Amygdala (tissue), 56 donors: ENCODE data around the gene CUEDC1.
A peak's percentile ranks its signal among the peaks of the same experiment; 100 is the strongest.

Source experiments
- DNase-seq, 56 donors: peaks; one replicate each; lab custom pipeline; 2025; lab: John Stamatoyannopoulos, UW

The CUEDC1 gene

DNA sequence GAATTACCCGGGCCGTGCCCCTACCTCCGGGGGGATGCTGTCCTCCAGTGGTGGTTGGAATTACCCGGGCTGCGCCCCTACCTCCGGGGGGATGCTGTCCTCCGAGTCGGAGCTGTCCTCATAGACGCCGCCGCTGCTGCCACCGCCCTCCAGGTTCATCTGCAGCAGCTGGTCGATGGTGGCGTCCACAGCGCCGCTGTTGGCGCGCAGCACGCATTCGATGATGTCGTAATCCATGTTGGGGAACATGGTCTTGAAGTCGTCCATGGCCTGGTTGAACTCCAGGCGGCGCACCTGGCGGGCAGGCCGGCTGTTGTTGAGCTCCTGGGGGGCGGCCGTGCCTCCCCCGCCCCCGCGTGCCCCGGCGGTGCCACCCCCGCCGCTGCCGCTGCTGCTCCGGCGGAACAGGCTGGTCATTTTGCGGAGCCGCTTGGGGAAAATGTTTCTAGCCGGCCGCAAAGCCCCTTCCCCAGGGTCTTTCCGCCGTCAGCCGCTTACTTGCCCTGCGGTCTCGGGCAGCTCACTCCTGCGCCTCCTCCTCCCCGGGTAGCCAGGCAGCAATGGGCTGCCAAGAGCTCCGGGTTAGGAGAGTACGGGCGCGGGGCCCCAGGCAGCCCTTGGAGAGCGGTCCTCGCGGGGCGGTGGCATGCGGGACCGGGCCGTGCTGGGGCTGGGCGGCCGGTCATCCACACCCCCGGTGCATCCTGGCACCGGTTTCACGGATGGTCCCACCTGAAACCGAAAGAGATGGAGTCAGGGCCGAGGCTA is 69.9 kb downstream of the CUEDC1 start:
- no peak for DNase-seq

- peak in 3 of 56 donors; percentile 22 to 48 (median 23) for DNase-seq
Measured at GRCh38 chr17:57881783-57882351, 73.3 kb downstream of the CUEDC1 start.

GRCh38 chr17:57881143-57881542 is 74.1 kb downstream of the CUEDC1 start:
- no peak for DNase-seq

GRCh38 chr17:57880086-57880456 is 75.1 kb downstream of the CUEDC1 start:
- DNase-seq = no peak

GRCh38 chr17:57879437-57880085 is 75.7 kb downstream of the CUEDC1 start:
- DNase-seq = no peak

DNA sequence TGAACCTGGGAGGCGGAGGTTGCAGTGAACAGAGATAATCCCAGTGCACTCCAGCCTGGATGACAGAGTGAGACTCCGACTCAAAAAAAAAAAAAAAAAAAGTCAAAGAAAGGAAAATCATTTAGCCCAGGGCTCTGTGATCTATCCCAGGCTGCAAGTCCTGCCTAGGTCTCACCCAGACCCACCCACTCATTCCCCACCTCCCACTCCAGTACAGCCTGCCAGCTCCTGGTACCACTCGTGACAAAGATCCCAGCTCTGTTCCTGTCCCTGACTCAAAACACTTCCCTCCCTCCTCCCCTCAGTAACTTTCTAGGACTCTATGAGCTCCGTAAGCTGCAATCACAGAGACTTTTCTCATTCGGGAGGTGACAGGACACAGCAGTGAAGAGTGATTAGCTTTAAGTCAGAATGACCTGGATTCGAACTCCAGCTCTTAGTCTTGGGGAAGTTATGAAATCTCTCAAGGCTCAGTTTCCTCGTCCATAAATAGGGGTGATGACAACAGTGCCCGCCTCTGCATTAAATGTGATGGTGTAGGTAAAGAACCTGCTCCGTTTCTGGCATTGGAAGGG is 77.3 kb downstream of the CUEDC1 start:
- DNase-seq = no peak

DNA sequence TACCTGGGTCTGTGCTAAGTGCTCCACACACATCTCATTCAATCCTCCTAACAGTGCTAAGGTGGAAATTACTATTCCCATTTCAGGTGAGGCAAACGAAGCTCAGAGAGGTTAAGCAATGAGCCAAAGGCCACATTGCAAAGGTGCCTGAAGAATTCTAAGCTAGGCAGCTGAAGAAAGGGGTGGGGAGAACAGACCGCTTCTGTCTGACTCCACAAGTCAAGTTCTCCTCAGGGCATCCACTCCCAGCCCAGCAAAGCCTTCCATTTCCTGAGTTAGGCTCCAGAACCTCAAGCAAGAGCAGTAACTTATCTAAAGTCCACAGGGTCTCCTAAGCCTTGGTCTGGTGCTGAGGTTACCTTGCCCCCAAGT is 78.4 kb downstream of the CUEDC1 start:
- DNase-seq = no peak

DNA sequence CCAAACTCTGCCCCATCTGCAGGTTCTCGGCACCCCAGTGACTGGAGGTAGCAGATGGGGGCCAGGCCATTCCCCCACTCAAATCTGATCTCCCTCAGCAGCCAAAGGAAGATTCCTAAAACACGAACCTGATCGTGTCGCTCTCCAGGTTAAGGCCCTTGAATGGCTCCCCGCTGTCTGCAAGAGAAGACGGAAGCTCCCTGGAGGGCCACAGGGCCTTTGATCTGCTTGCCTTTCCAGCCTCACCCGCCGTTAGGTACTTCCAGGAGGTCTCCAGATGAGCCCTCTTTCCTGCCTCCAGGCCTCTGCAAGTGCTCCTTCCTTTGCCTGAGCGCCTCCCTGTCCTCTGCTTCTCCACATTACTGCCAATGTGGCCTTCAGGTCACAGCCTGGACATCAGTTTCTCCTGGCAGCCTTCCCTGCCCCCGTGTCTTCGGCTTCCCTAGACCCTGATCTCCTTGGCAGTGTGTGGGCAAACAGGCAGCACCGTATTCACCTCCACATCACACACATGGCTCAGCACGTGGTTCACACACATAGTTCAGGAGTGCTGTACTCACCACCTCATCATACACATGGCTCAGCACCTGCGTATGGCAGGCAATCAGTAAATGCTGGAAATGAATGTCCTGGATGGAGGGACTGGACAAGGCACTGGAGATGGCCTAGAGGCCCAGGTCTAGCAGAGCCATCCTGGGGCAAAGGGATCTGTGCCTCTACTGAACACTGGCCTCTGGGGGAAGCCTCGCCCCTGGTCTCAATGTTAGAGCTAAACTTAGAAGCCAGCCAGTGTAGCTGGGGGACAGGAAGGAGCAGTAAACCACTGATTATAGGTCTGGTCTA is 79.0 kb downstream of the CUEDC1 start:
- DNase-seq = no peak

DNA sequence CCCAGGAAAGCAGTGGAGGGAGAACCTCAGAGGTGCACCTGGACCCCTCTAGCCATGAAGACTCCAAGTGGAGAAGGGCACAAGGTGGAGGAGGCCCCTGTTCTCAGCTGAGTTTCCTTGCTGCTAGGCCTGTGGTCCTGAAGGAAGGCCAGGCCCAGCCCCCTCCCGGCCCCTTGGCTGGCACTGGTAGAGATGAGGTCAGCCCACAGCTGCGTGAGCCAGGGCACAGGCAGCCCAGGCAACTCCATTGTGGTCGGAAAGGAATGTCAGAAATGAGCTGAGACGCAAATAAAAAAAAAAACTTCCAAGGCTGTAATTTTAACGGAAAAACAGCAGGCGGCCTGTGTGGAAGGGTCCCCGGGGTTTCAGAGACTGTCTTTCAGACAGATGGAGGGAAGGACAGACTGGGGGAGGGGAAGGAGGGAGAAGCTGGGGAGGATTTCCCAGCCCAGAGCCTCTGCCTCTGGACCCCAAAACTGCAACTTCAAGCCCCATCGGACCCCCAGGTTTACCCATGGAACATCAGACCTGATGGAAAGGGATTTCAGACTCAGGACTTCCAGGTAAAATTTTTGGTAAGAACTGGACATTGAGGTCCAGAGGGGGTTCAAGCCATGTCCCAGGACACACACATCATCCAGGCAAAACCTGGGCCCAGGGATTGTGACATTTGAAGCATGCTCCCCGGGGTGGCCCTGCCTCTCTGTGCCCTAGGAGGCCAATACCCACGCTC is 79.8 kb downstream of the CUEDC1 start:
- DNase-seq = peak in 51 of 56 donors; percentile 24 to 90 (median 67)

DNA sequence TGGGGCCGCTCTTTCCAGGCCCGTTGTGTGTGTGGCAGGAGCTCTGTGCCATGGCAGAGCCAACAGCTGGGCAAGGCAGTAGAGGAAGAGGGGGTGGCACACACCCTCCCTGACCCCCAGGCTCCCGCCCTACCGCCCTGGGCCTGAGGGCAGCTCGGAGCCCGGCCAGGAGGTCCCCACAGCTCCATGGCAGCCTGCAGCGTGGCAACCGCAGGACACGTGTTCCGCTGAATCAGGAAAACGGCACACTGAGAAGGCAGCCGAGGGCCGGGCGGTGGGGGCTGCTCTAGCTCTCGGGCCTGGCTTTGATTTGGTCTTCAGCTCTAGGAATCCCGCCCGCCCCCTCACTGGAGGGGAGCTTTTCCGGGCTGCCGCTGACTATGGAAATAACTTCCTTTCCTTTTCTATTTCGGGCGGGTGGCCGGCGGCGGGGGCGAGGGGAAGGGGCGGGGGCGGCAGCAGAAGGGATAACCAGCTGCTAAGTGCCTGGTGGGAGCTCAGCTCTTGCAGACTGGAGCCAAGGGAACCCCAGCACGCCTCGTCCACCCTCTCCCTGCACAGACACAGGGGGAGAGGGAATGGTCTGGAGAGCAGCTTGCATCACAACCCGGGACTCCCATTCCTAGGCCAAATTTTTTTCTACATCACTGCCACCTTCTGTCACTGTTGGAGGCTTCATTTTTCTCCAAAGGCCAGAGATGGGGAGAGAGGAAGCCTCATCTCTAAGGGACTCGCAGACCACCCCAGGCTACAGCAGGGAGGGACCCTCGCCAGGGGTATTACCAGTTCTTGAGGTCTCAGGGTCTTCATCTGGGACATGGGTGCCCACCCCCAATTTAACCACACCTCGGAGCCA is 80.5 kb downstream of the CUEDC1 start:
- DNase-seq = peak in 53 of 56 donors; percentile 38 to 89 (median 76)

GRCh38 chr17:57874058-57874419 is 81.2 kb downstream of the CUEDC1 start:
- DNase-seq = no peak

- peak in 7 of 56 donors; percentile 15 to 57 (median 33) for DNase-seq
Measured at GRCh38 chr17:57873261-57874057, 81.8 kb downstream of the CUEDC1 start.

- DNase-seq = no peak
Measured at GRCh38 chr17:57872536-57872935, 82.7 kb downstream of the CUEDC1 start.

GRCh38 chr17:57871863-57872262 is 83.3 kb downstream of the CUEDC1 start:
- DNase-seq = no peak

DNA sequence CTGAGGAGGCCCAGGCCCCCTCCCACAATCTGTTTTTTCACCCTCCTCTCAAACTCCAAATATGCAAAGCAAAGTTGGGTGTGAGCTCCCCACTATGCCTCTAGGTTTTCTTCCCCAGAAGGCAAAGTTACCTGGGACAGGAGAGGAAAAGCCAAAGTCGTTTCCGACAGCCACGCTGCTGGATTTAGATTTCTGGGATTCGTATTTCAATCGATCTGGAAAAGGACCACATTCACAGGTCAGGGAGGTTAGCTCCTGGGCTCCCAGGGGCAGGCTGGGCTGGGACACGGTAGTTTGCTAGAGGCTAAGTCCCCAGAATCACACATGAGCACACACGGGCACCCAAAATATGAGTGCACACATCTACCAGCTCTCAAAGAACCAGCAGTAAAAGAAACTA is 84.1 kb downstream of the CUEDC1 start:
- no peak for DNase-seq

DNA sequence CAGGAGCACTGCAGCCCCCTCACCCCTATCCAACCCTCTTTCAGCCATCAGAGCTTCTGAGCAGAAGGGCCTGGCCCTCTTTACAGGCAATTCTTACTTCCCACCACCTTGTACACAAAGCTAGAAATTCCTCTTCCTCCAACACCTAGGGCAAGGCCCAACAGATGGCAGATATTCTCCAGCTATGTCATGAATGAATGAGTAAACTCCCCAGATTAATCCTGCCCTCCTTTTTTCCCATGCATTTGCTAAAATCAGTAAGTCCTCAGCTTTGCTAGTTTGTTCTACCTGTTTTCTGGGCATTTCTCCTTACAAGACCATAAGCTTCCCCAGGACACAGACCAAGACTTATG is 85.0 kb downstream of the CUEDC1 start:
- DNase-seq = no peak

DNA sequence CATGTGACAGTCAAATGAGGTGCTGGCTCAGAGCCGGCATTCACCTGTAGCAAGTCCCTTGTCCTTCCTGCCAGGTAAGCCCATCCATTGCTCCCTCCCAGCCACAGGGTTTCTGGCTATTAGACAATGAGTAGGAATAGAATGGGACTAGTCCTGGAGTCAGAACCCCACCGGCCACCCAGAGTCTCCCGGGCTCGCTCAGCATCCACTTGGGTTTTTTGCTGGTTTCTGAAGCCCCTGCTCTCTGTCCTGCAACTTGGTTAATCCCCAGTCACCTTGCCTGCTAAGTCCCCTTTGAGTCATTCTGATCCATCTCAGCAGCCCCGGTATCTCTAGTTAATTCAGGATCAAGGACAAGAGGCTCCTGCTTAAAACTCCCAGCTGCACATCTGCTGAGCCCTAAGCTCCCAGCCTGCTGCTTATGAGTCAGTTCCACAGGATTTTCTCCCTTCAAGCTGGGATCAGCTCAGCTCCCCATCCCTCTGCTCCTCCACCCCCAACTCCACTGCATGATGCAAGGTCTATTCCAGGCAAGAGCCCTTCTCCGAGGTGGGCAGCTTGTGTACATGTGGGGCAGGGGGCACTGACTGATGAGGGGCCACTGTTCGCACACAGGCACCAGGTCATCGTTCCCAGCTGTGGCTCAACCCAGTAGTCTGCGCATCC is 85.5 kb downstream of the CUEDC1 start:
- no peak for DNase-seq
